Measurements from ENCODE around the gene ZNF600.
A peak's percentile ranks its signal among the peaks of the same experiment; 100 is the strongest.
"Not testable (repeated sequence)": the region's sequence is repeated elsewhere in the genome, so short reads cannot be mapped to it uniquely, and the experiment has no call there.

The ZNF600 gene

DNA sequence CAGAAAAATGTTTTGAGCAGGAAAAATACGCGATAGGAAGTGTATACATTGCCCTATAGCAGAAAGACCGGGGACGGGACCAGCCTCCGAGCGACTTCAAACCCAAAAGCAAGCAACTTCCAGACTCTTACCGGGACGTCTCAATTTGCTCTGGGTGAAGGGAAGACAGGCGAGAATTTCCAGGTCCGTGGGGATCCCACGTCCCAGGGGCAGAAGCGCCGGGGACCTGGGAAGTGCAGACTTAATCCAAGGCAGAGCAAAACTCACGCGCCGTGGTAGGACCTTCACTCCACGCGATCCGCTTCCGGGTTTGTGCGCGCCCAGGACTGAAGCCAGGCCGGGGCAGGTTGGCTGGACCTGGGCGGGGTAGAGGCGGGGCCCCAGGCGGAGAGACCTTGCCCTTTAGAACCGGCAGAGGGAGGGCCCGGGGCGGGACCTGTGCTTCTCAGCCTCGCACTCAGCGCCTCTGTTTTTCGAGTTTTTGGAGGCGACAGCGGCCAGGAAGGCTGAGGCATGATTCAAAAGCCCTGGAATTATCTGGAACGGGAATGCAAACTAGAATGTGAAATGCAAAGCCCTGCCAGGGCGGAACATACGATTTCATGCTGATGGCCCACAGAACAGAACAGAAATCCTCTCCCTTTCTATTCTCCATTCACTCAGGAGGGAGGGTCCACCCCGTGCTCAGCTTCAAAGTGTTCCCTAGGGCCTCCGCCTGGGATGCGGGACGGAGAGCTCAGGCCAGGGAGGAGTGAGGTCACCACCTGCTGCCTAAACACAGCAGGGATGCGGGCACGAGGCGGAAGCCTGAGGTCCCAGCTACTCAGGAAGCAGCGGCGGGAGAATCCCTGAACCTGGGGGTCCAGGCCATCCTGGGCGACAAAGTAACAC is at the start of gene ZNF600:
ZNF600 (minus strand) TSS at position 328 of the 891 bp plus-strand sequence. CDS start 7,903 bp downstream, outside the sequence.
- not testable (repeated sequence) for DNase-seq (ENCODE audit: insufficient read length, low spot score); FAIRE-seq

DNA sequence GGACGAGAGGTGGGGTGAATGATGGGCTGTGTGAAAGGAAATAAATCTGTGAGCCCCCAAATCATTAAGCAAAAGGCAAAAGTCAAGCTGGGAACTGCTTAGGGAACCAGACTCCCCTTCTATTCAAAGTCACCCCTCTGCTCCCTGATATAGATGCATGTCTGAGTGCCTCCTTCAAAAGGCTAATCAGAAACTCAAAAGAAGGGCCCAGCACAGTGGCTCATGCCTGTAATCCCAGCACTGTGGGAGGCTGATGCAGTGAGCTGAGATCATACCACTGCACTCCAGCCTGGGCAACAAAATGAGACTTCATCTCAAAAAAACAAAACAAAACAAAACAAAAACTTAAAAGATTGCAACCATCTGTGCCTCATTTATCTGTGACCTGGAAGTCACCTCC is 47.7 kb upstream of the ZNF600 start:
- not testable (repeated sequence) for DNase-seq (ENCODE audit: insufficient read length, low spot score); FAIRE-seq

DNA sequence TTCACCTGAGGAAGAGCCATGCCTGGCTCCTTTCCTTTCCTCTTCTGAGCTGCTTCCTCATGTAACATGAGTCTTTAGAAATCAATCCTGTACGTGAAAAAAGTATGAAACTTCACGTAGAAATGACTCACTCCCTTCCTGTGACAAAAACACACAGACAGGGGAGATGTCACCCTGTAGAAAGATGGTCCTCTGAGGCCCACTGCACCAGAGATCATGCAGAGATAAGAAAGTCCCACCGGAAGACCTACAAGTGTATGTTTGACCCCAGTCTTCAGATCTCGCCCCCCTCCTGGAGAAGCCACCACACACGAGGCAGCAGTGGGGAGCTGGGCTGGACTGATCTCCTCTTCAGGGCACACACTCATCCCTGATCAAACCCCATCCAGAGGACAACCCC is 47.0 kb upstream of the ZNF600 start:
- not testable (repeated sequence) for FAIRE-seq; DNase-seq (ENCODE audit: insufficient read length, low spot score)

DNA sequence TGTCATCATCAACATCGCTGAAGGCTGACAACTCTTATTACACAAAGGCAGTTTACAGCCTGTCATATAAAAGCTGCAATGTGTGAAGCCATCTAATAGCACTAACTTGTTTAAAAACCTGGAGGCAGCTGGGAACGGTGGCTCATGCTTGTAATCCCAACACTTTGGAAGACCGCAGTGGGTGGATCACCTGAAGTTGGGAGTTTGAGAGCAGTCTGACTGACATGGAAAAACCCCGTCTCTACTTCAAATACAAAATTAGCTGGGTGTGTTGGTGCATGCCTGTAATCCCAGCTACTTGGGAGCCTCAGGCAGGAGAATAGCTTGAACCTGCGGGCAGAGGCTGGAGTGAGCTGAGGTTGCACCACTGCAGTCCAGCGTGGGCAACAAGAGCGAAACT is 43.3 kb upstream of the ZNF600 start:
- not testable (repeated sequence) for DNase-seq (ENCODE audit: insufficient read length, low spot score); FAIRE-seq

GRCh38 chr19:52825765-52826164 is 39.2 kb upstream of the ZNF600 start:
- no peak for TF ChIP-seq CTCF (IDR thresholded peaks at IDR 0.05; ENCODE audit: insufficient read depth, missing control alignments)
- DNase-seq (ENCODE audit: insufficient read length, low spot score) (no peak), FAIRE-seq (no peak)

DNA sequence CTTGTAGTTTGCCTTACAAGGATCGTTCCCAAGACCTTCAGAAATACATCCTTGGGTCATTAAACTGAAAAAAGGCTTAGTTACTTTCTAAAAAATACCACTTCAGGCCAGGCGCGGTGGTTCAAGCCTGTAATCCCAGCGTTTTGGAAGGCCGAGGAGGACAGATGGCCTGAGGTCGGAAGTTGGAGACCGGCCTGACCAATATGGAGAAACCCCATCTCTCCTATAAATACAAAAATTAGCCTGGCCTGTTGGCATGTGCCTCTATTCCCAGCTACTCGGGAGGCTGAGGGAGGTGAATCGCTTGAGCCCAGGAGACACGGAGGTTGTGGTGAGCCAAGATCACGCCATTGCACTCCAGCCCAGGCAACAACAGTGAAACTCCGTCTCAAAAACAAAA is 37.1 kb upstream of the ZNF600 start:
- TF ChIP-seq CTCF (IDR thresholded peaks at IDR 0.05; ENCODE audit: insufficient read depth, missing control alignments): no peak
- no peak for DNase-seq (ENCODE audit: insufficient read length, low spot score)
- FAIRE-seq: no peak

GRCh38 chr19:52821204-52821960 is 34.8 kb upstream of the ZNF600 start, which contains the start of gene ZNF28:
ZNF28 (minus strand) TSS chr19:52821633; CDS start chr19:52817958, 3,675 bp downstream.
- FAIRE-seq: not testable (repeated sequence)
- peak; percentile 35 for DNase-seq (ENCODE audit: insufficient read length, low spot score)

- FAIRE-seq: not testable (repeated sequence)
Observed at GRCh38 chr19:52820472-52821203, 34.0 kb upstream of the ZNF600 start.

GRCh38 chr19:52809801-52810200 is 23.2 kb upstream of the ZNF600 start:
- DNase-seq (ENCODE audit: insufficient read length, low spot score) (no peak), FAIRE-seq (no peak)
- TF ChIP-seq CTCF (IDR thresholded peaks at IDR 0.05; ENCODE audit: insufficient read depth, missing control alignments): no peak

More at GRCh38 chr19:52820472-52821203, 34.0 kb upstream of the ZNF600 start:
- not testable (repeated sequence) for DNase-seq (ENCODE audit: insufficient read length, low spot score)

DNA sequence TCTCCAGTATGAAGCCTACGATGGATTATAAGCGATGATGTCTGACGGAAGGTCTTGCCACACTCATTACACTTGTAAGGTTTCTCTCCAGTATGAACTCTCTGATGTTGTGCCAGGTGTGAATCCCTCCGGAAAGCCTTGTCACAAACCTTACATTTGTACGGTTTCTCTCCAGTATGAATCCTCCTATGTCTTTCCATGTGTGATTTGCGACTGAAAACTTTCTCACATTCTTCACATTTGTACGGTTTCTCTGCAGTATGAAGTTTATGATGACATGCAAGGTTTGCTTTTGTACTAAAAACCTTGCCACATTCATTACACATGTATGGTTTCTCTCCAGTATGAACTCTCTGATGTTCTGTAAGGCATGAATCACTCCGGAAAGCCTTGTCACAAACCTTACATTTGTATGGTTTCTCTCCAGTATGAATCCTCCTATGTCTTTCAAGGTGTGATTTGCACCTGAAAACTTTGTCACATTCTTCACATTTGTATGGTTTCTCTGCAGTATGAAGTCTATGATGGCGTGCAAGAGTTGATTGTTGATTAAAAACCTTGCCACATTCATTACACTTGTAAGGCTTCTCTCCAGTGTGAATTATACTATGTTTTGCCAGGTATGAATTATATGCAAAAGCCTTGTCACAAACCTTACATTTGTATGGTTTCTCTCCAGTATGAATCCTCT is 13.5 kb upstream of the ZNF600 start:
- DNase-seq (ENCODE audit: insufficient read length, low spot score); FAIRE-seq: not testable (repeated sequence)
